Measurements from ENCODE around the gene GNG2. TPM values are rescaled to one million over a fixed set of nuclear protein-coding genes. Genes with fewer than 3 reads are reported as not detected.
A peak's percentile ranks its signal among the peaks of the same experiment; 100 is the strongest.

Gene GNG2
- polyA plus RNA-seq, 4 donors: 2.9 to 18.3 (median 12.4) TPM

GRCh38 chr14:51859131-51859530, 1.3 kb upstream of the GNG2 start:
- 79 to 85% (median 80%) methylated on average over 5 of the region's 5 CpGs for WGBS, 3 donors
- Histone ChIP-seq H3K4me1 (ENCODE audit: control insufficient read depth in 3 of 3, insufficient read depth in 2 of 3, low read depth in 1 of 3, low read length in 2 of 3) (peaks cover 0 to 6% (median 0%) of the 10 kb centered on the region in 3 donors), H3K9me3 (ENCODE audit: control insufficient read depth in 2 of 2, insufficient read depth in 1 of 2, low read depth in 1 of 2, low read length in 1 of 2) (peaks cover 0 to 3% of the 10 kb centered on the region in 2 donors), H3K36me3 (ENCODE audit: control insufficient read depth in 3 of 3, insufficient read depth in 2 of 3, low read depth in 1 of 3, low read length in 3 of 3) (no peaks in the 10 kb centered on the region), H3K27ac (ENCODE audit: low read depth in 1 of 3, low read length in 2 of 3) (no peak overlapping the region), H3K4me3 (ENCODE audit: low read depth in 1 of 3, low read length in 3 of 3) (no peak overlapping the region), H3K27me3 (ENCODE audit: control insufficient read depth in 3 of 3, insufficient read depth in 3 of 3, low read length in 3 of 3) (peaks cover 0 to 4% (median 0%) of the 10 kb centered on the region in 3 donors)
- DNase-seq (no peak), FAIRE-seq (no peak)

DNA sequence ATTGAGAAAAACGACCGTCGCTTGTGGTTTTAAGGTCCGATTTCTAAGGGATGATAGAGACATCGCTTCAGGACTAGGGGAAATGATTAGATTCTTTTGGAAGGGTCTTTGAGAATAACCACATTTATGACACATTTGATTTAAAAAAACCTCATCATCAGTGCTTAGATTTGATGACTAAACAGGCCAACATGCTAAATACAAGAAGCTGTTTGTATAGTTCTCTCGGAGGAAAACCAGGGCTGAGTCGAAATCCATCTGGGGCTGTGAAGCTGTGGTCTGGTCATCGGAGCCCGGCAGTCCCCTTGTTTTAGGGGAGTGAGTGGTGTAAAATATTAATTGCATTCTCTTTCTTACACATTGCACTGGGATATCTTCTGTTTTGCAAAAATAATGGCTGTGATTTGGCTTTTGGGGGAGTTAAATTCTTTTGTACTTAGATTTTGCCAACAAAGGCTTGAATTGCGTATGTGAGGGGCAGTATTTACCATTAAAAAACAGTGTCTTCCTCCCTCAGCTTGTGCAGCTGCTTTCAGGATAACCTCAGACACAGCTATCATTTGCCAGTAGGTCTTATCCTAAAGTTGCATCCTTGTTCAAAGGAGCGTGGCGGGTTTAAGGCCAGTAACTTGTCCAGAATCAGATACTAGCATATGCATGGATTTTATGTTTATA, 550 bp downstream of the GNG2 start:
- Histone ChIP-seq H3K27me3 (ENCODE audit: control insufficient read depth in 3 of 3, insufficient read depth in 3 of 3, low read length in 3 of 3) (peaks cover 0 to 4% (median 0%) of the 10 kb centered on the region in 3 donors), H3K27ac (ENCODE audit: low read depth in 1 of 3, low read length in 2 of 3) (peak overlapping the region; percentile 64 to 66 (median 65)), H3K4me3 (ENCODE audit: low read depth in 1 of 3, low read length in 3 of 3) (peak overlapping the region; percentile 21 to 49 (median 45)), H3K36me3 (ENCODE audit: control insufficient read depth in 3 of 3, insufficient read depth in 2 of 3, low read depth in 1 of 3, low read length in 3 of 3) (no peaks in the 10 kb centered on the region), H3K9me3 (ENCODE audit: control insufficient read depth in 2 of 2, insufficient read depth in 1 of 2, low read depth in 1 of 2, low read length in 1 of 2) (peaks cover 0 to 3% of the 10 kb centered on the region in 2 donors), H3K4me1 (ENCODE audit: control insufficient read depth in 3 of 3, insufficient read depth in 2 of 3, low read depth in 1 of 3, low read length in 2 of 3) (peaks cover 0 to 8% (median 4%) of the 10 kb centered on the region in 3 donors)
- peak in 1 of 2 donors; percentile 24 for DNase-seq
- FAIRE-seq: no peak
- 5 to 16% (median 11%) methylated on average over 12 of the region's 12 CpGs for WGBS, 3 donors

DNA sequence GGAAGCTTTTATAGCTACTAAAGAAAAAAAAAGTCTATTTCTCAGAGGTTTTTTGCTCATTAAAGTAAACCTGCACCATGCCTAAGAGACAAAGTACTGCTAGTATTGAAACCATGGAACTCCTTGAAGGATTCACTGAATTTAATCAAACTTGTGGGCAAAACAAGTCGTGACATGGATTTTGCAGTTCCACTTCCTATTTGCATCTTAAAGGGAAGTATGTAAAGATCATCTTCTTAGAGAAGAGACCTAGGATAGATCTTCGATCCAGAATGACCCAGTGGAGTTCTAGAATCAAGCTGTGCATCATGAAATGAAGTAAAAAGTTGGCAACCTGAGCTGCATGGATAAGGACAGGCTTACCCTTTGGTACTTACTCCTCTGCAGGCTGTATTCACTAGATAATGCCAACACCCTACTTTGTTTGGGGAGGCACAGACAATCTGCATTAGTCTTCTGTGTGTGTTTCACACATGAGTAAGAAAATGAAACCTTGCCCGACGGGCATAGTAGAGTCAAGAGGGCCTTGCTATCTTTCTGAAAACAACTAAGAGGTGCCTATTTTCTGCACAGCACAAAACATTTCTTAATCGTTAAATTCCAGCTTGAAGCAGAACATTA, 1.9 kb downstream of the GNG2 start:
- Histone ChIP-seq H3K27me3 (ENCODE audit: control insufficient read depth in 3 of 3, insufficient read depth in 3 of 3, low read length in 3 of 3) (peaks cover 0 to 4% (median 0%) of the 10 kb centered on the region in 3 donors), H3K9me3 (ENCODE audit: control insufficient read depth in 2 of 2, insufficient read depth in 1 of 2, low read depth in 1 of 2, low read length in 1 of 2) (no peaks in the 10 kb centered on the region), H3K4me1 (ENCODE audit: control insufficient read depth in 3 of 3, insufficient read depth in 2 of 3, low read depth in 1 of 3, low read length in 2 of 3) (peaks cover 0 to 11% (median 4%) of the 10 kb centered on the region in 3 donors), H3K27ac (ENCODE audit: low read depth in 1 of 3, low read length in 2 of 3) (peak overlapping the region; percentile 1 to 60 (median 50)), H3K4me3 (ENCODE audit: low read depth in 1 of 3, low read length in 3 of 3) (peak overlapping the region in 2 of 3 donors; percentile 12 to 36), H3K36me3 (ENCODE audit: control insufficient read depth in 3 of 3, insufficient read depth in 2 of 3, low read depth in 1 of 3, low read length in 3 of 3) (no peaks in the 10 kb centered on the region)
- FAIRE-seq (no peak), DNase-seq (no peak)
- WGBS, 3 donors: 44 to 66% (median 58%) methylated on average over 5 of the region's 5 CpGs

DNA sequence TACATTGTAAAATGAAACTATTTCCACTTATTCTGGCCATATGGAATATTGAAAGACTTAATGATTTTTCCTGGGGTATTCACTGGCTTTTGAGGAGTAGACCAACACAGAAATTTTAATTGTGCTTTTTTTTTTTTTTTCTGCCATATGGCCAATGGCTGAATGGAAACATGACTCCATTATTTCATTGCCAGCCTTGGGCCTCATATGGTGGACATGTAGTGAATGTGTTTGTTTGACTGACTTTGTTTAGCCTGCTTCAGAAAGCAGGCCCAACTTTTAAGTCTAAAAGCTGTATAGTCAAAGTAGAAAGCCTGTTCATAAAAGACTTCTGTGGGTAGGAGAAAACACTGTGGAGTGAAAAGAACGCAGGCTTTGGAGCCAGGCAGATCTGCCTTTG, 2.4 kb downstream of the GNG2 start:
- FAIRE-seq: no peak
- no peaks in the 10 kb centered on the region for H3K9me3 ChIP-seq (ENCODE audit: control insufficient read depth in 2 of 2, insufficient read depth in 1 of 2, low read depth in 1 of 2, low read length in 1 of 2)
- no peaks in the 10 kb centered on the region for H3K36me3 ChIP-seq (ENCODE audit: control insufficient read depth in 3 of 3, insufficient read depth in 2 of 3, low read depth in 1 of 3, low read length in 3 of 3)
- H3K4me1 ChIP-seq (ENCODE audit: control insufficient read depth in 3 of 3, insufficient read depth in 2 of 3, low read depth in 1 of 3, low read length in 2 of 3): peaks cover 0 to 11% (median 4%) of the 10 kb centered on the region in 3 donors
- H3K4me3 ChIP-seq (ENCODE audit: low read depth in 1 of 3, low read length in 3 of 3): peak overlapping the region in 1 of 3 donors; percentile 15
- DNase-seq: no peak
- 61 to 79% (median 76%) methylated on average over 1 of the region's 1 CpG for WGBS, 3 donors
- peaks cover 0 to 4% (median 0%) of the 10 kb centered on the region in 3 donors for H3K27me3 ChIP-seq (ENCODE audit: control insufficient read depth in 3 of 3, insufficient read depth in 3 of 3, low read length in 3 of 3)
- peak overlapping the region in 2 of 3 donors; percentile 8 to 36 for H3K27ac ChIP-seq (ENCODE audit: low read depth in 1 of 3, low read length in 2 of 3)

DNA sequence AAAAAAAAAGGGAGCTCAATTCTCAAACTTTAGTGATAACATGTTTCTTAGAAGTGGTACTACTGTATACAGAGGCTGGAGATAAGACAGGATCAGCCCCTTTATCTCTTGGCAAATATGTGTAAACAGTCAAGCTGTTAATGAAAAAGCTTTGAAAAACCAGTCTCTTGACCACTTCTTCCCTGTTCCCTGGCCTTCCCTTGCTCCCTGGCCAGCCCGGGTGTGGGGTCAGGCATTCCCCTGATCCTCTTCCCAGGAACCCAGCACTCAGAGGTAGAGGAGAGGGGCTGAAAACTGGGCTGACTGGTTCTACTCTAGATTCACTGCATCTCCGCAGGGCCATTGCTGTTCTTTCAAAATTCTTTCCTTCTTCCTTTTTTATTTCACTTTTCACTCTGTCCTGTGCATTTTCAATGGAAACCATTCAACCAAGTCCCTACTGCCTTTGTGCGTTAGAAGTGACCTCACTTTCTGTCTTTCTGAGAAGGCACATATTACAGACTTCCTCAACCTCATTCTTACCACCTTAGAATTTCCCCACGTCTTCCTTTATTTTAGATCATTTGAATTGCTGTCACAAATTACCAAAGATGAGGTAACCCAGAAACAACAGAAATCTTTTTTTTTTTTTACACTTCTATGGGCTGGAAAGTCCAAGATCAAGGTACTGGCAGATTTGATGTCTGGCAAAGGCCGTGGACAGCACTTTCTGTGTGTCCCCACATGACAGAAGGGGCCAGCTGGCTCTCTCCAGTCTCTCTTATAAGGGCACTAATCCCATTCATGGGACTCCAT, 5.7 kb downstream of the GNG2 start:
- Histone ChIP-seq H3K4me1 (ENCODE audit: control insufficient read depth in 3 of 3, insufficient read depth in 2 of 3, low read depth in 1 of 3, low read length in 2 of 3) (peaks cover 0 to 5% (median 4%) of the 10 kb centered on the region in 3 donors), H3K36me3 (ENCODE audit: control insufficient read depth in 3 of 3, insufficient read depth in 2 of 3, low read depth in 1 of 3, low read length in 3 of 3) (no peaks in the 10 kb centered on the region), H3K9me3 (ENCODE audit: control insufficient read depth in 2 of 2, insufficient read depth in 1 of 2, low read depth in 1 of 2, low read length in 1 of 2) (no peaks in the 10 kb centered on the region), H3K27ac (ENCODE audit: low read depth in 1 of 3, low read length in 2 of 3) (no peak overlapping the region), H3K27me3 (ENCODE audit: control insufficient read depth in 3 of 3, insufficient read depth in 3 of 3, low read length in 3 of 3) (no peaks in the 10 kb centered on the region), H3K4me3 (ENCODE audit: low read depth in 1 of 3, low read length in 3 of 3) (no peak overlapping the region)
- FAIRE-seq (no peak), DNase-seq (no peak)
- 36 to 43% (median 37%) methylated on average over 5 of the region's 5 CpGs for WGBS, 3 donors

DNA sequence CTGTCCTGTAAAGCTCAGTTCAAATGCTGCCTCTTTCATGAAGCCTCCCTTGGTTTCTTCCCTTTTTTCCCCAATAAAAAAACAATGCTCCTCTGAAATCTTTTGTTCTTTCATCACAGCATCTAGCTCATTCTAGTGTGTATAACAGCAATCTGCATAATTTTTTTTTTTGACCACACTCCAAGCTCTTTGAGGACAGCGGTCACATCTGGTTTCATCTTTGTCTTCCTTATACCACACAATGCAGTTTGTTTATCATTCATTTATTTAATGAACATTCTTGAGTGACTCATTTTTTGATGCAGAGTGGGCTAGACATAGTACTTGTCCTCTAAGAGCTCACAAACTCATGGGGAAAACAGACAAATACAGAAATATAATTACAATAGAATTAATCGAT, 7.3 kb downstream of the GNG2 start:
- FAIRE-seq: no peak

DNA sequence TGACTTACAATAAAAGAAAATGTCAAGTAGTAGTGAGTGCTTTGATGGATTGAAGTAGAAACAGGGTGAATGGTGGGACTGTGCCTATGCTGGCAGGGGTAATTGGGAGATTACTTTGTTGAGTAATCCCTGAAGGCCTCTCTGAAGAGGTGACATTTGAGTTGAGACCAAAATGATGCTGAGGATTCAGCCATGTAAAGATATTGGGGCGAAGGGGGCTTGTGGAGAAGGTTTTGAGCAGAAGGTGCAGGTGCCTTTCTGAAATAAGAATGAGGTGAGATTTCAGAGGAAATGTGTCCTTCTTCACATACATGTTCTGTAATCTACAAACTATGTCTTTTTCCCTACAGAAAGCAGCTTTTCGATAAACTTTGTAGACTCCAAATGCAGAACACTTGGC, 8.0 kb downstream of the GNG2 start:
- H3K9me3 ChIP-seq (ENCODE audit: control insufficient read depth in 2 of 2, insufficient read depth in 1 of 2, low read depth in 1 of 2, low read length in 1 of 2): no peaks in the 10 kb centered on the region
- DNase-seq (no peak), FAIRE-seq (no peak)
- peak overlapping the region in 1 of 3 donors; percentile 45 for H3K27ac ChIP-seq (ENCODE audit: low read depth in 1 of 3, low read length in 2 of 3)
- H3K36me3 ChIP-seq (ENCODE audit: control insufficient read depth in 3 of 3, insufficient read depth in 2 of 3, low read depth in 1 of 3, low read length in 3 of 3): no peaks in the 10 kb centered on the region
- 74 to 85% (median 76%) methylated on average over 2 of the region's 2 CpGs for WGBS, 3 donors
- no peak overlapping the region for H3K4me3 ChIP-seq (ENCODE audit: low read depth in 1 of 3, low read length in 3 of 3)
- H3K4me1 ChIP-seq (ENCODE audit: control insufficient read depth in 3 of 3, insufficient read depth in 2 of 3, low read depth in 1 of 3, low read length in 2 of 3): peaks cover 0 to 8% (median 5%) of the 10 kb centered on the region in 3 donors
- no peaks in the 10 kb centered on the region for H3K27me3 ChIP-seq (ENCODE audit: control insufficient read depth in 3 of 3, insufficient read depth in 3 of 3, low read length in 3 of 3)

More for the DNA sequence above, 7.3 kb downstream of the GNG2 start:
- peak in 1 of 2 donors; percentile 34 for DNase-seq
- Histone ChIP-seq H3K36me3 (ENCODE audit: control insufficient read depth in 3 of 3, insufficient read depth in 2 of 3, low read depth in 1 of 3, low read length in 3 of 3) (no peaks in the 10 kb centered on the region), H3K9me3 (ENCODE audit: control insufficient read depth in 2 of 2, insufficient read depth in 1 of 2, low read depth in 1 of 2, low read length in 1 of 2) (no peaks in the 10 kb centered on the region), H3K4me1 (ENCODE audit: control insufficient read depth in 3 of 3, insufficient read depth in 2 of 3, low read depth in 1 of 3, low read length in 2 of 3) (peaks cover 0 to 5% (median 4%) of the 10 kb centered on the region in 3 donors), H3K4me3 (ENCODE audit: low read depth in 1 of 3, low read length in 3 of 3) (no peak overlapping the region), H3K27me3 (ENCODE audit: control insufficient read depth in 3 of 3, insufficient read depth in 3 of 3, low read length in 3 of 3) (no peaks in the 10 kb centered on the region), H3K27ac (ENCODE audit: low read depth in 1 of 3, low read length in 2 of 3) (no peak overlapping the region)
- 57 to 82% (median 72%) methylated on average over 2 of the region's 2 CpGs for WGBS, 3 donors

DNA sequence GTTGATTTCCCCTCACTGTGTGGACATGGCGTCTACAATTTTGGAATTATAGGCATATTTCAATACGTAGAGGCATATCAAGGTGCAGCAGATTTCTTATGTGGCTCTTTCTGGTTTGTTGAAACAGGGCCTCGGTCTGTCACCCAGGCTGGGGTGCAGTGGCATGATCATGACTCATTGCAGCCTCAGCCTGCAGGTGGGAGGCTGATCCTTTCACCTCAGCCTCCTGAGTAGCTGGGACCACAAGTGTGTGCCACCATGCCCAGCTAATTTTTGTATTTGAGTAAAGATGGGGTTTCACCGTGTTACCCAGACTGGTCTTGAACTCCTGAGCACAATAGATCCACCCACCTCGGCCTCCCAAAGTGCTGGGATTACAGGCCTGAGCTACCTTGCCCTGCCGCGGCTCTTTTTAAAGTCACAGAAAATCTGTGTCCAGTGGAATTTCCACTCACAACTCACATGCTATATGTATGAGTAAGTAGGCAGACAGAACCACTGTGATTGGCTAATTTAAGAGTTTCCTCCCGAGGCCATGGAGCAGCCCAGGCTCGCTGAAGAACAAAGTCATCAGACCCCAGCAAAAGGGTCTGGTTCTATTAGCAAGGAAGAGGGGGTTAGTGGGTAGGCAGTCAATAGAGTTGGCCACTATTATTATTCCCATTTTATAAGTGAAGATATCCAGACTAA, 9.1 kb downstream of the GNG2 start:
- H3K4me1 ChIP-seq (ENCODE audit: control insufficient read depth in 3 of 3, insufficient read depth in 2 of 3, low read depth in 1 of 3, low read length in 2 of 3): peaks cover 0 to 9% (median 5%) of the 10 kb centered on the region in 3 donors
- 73 to 76% (median 76%) methylated on average over 9 of the region's 9 CpGs for WGBS, 3 donors
- H3K4me3 ChIP-seq (ENCODE audit: low read depth in 1 of 3, low read length in 3 of 3): no peak overlapping the region
- no peaks in the 10 kb centered on the region for H3K36me3 ChIP-seq (ENCODE audit: control insufficient read depth in 3 of 3, insufficient read depth in 2 of 3, low read depth in 1 of 3, low read length in 3 of 3)
- H3K27me3 ChIP-seq (ENCODE audit: control insufficient read depth in 3 of 3, insufficient read depth in 3 of 3, low read length in 3 of 3): no peaks in the 10 kb centered on the region
- no peak for FAIRE-seq
- H3K9me3 ChIP-seq (ENCODE audit: control insufficient read depth in 2 of 2, insufficient read depth in 1 of 2, low read depth in 1 of 2, low read length in 1 of 2): no peaks in the 10 kb centered on the region
- peak overlapping the region in 1 of 3 donors; percentile 17 for H3K27ac ChIP-seq (ENCODE audit: low read depth in 1 of 3, low read length in 2 of 3)
- no peak for DNase-seq
